ENCODE data around the gene FGF14.

FGF14 gene

GRCh38 chr13:102310691-102311418, 91.0 kb downstream of the FGF14 start:
- no peak for DNase-seq (ENCODE audit: low read depth)

DNA sequence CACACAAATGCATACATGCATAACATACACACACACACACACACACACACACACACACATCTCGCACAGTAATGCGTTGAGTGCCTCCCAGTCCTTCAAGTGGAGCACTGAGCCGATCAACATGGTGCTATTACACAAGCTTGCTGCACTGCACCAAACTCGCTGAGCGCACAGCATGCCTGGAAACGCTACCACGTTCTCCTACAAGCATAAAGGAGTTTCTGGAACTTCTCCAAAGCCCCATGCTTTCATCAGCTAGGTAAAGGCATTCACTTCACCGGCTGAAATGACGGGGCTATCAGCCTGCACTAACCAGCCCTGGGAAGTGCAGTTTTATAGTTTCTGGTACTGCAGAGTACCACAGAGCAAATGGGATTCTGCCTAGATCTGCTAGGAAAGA, 92.7 kb downstream of the FGF14 start:
- no peak for DNase-seq (ENCODE audit: low read depth)

GRCh38 chr13:102302534-102302933, 99.3 kb downstream of the FGF14 start:
- no peak for DNase-seq (ENCODE audit: low read depth)

DNA sequence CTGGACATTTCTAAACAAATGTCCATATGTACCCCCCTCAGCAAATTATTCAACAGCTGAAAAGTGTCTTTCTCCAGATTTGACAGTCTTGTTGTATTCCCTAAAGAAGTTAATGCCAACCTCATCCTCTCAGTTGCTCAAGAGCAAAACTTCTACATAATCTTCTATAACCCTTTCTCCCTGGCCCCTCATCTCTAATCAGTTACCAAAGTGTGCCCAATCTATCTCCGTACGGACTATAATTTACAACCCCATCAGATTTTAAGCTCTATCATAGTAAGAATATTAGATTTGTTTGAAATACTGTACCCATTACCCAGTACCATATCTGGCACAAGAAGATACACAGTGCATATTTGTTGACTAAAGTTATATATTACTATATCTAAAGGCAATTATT, 101.5 kb downstream of the FGF14 start:
- DNase-seq (ENCODE audit: low read depth): no peak

DNA sequence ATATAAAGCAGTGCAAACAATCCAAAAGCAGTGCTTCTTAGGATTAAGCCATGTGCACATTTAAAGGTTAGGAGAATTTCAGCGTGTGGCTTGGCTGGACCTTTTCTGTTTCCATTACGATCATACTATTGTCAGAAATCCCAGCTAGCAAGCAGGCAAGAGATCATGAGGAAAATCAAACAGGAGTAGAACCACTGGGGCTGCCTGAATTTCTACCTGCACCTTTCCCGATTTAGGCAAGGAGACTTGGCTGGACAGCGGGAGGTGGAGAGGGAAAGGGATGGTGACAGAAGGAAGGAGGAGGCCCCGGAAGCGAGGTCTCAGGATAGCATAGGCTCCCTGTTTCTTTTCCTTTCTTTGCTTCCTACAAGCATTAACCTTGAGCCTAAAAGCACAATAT, 102.5 kb downstream of the FGF14 start:
- no peak for DNase-seq (ENCODE audit: low read depth)

GRCh38 chr13:102298051-102298450, 103.8 kb downstream of the FGF14 start:
- DNase-seq (ENCODE audit: low read depth): no peak

GRCh38 chr13:102295316-102296048, 106.4 kb downstream of the FGF14 start:
- no peak for DNase-seq (ENCODE audit: low read depth)

DNA sequence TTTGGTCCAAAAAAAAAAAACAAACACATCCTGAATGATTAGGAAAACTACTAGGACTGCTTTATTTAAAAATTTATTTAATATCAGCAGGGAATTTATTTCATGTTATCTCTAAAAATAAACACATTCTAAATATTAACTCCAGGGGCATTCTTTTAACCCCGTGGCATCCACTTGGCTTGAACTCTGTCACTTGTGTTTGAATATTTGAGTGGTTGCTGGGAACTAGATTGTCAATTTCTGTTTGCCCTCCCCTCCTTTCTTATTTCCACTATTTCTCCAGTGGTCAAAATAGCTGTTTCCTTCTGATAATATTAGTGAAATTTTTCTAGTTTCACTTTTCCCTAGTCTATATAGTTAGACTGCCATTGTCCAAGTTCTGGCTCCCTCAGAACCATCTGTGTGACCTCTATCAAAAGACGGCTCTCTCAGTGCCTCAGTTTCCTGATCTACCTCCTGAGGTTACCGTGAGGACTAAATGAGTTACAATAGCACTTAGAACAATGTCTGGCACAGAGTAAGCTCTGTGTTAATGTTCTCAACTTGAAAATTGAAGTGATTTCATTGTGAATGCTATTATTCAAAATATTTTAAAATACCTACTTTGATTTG, 107.3 kb downstream of the FGF14 start:
- DNase-seq (ENCODE audit: low read depth): no peak

GRCh38 chr13:102293723-102294122, 108.1 kb downstream of the FGF14 start:
- no peak for DNase-seq (ENCODE audit: low read depth)

DNA sequence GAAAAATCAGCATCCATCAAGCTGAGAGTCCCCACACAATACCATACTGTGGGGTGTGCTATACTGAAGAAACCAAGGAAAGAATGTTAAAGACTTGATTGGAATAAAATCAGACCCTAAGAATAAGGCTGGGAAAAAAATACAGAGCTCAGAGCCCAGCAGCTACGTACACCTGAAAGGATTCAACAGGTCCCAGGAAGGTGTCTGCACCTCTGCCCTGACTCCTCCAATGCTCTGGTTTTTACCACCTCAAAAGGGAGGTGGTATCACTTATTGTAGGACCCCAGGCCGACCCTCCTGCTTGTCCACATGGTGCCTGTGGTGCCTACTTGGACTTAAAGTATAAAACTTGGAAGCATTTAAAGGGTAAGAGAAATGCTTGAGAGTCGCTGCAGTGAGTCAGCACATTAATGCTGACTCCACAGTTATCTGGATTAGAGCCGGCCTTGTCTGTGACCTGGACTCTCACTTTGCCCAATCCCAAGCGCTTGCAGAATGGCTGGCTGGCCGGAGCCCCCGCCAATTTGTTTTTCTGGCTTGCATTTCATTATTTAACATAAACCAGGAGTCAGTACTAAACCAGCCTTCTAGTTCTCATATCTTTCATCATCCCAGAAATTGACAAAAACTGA, 110.1 kb downstream of the FGF14 start:
- DNase-seq (ENCODE audit: low read depth): no peak

DNA sequence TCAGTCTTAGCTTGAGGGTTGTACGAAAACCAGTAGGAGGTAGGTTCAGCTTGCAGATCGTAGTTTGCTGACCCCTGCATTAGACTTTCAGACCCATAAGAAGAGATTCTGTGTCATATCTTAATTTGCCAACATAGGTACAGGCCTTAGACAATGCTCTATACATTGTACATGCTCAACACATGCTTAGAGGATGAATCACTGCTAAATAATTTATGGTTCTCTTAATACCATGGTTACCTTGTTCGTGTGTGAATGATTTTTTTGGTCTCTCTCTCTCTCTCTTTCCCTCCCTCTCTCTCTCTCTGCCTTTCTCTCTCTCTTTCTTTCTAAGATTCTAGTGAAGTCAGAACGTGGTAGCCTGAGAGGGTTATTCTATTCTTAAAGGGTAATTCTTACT, 112.2 kb downstream of the FGF14 start:
- DNase-seq (ENCODE audit: low read depth): no peak

DNA sequence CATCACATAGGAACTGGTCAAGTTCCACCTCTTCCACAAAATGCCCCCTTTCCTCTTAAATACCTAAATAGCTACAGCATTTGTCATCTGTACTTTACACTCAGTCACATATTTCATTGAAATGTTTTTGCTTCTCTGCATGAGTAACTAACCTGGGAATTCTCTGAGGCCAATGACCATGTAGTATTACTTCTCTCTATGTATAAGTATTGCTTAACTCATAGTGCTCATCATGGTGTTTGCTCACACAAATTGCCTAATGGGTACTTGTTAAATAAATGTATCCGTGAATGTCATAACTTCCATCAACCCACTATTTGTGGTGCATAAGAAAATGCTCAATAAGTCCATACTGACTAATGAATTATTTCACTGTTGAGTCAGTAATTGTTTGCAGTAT, 115.5 kb downstream of the FGF14 start:
- DNase-seq (ENCODE audit: low read depth): no peak

- no peak for DNase-seq (ENCODE audit: low read depth)
Measured at GRCh38 chr13:102280366-102280765, 121.5 kb downstream of the FGF14 start.

- DNase-seq (ENCODE audit: low read depth): no peak
Measured at GRCh38 chr13:102277286-102277685, 124.6 kb downstream of the FGF14 start.

DNA sequence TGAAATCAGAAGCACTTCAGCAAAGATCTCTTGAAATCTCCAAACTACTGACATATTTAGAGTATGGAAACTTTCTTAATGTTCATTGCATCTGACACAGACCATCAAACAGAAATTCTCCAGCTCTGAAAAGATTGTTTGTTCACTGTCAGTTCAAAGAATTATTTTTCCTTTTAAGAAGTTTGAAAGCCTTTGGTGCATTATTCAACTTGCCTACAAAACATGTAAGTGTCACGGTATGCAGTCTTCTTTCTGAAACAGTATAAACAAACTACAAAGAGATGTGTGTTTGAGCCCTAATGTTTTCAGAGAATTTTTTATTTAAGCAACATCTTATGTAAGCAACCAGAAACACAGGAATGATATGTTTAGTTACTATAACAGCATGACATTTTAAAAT, 125.4 kb downstream of the FGF14 start:
- no peak for DNase-seq (ENCODE audit: low read depth)

DNA sequence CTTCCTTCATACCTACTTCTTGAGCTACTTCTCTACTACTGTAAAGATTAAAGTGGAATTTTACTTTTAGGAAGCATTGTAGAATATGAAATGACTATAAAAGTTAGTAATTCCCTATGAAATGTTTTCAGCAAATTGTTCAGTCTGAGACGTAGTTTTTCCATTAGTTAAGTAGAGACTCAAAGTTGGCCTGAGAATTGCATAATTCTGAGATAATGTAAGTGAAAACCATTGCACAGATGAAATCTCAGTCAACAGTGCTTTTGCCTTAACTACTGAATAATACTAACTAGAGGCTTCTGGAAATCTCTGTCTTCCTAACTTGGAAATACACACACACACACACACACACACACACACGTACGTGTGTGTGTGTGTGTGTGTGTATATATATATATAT, 125.9 kb downstream of the FGF14 start:
- DNase-seq (ENCODE audit: low read depth): no peak

DNA sequence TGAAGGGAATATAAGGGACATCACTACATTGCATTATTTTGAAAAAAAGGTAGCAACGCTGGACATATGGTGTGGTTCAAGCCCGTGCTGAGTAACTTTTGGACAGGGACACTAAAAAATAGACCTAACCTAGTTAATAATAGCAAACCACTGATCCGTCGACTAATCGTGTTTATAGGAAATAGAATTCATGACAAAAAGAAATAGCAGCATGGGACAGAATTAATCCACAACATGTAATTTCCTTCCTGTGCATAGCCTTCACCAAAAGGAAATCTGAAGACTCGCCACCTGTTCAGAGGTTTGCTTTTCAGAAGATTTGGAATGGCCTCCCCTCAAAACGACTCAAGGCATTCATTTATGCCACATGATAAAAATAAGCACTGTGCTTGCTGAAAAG, 128.7 kb downstream of the FGF14 start:
- DNase-seq (ENCODE audit: low read depth): no peak

DNA sequence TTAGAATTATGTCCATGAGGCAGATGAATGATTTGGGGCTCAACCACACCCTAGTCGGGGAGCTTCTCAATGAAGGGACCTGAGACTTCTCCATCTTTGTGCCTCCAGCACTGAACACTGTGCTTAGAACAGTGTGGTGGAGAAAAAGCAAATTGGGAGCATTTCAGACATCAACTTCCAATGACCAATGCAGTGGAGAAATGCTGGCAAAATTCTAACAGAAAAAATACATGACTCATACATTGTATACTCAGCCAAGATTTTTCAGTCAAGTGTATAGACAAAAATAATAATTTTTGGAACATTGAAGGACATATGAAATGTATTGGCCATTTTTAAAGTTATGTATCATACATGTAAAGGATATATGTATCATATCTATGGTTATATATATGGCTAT, 134.7 kb downstream of the FGF14 start:
- DNase-seq (ENCODE audit: low read depth): no peak

DNA sequence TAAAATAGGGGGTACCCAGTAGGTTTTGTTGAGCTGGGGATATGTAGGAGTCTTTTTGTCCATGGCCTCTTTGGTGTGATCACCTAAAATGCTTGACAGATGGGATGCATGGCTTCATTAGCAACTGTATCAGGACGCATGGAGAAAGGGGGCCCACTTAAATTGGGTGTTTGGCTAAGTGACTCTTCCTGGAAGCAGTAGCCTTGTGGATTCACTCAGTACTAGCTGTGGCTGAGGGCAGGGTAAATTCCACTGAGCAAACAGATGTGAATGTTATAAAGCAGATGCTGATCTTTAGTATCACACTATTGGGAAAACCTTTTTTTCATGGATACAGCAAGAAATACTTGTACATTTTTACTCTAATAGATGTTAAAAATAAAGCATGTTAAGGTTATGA, 140.0 kb downstream of the FGF14 start:
- no peak for DNase-seq (ENCODE audit: low read depth)

DNA sequence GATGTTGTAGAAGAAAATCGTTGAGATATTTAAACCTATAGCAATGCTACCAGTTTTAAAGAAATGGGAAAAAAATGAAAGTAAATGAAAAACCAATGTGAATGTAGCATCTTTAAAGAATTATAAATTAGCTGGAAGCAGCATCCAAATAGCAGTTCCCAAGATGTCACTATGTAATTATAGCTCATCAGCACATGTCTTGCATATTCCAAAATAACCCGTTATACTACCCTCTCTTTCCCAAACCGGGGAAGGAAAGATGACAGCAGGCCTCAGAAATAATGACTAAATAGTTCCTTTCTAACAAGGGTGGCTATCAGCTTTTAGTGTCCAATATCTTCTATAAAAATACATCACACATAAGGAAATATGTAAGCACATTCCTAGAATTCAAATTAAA, 140.5 kb downstream of the FGF14 start:
- no peak for DNase-seq (ENCODE audit: low read depth)

DNA sequence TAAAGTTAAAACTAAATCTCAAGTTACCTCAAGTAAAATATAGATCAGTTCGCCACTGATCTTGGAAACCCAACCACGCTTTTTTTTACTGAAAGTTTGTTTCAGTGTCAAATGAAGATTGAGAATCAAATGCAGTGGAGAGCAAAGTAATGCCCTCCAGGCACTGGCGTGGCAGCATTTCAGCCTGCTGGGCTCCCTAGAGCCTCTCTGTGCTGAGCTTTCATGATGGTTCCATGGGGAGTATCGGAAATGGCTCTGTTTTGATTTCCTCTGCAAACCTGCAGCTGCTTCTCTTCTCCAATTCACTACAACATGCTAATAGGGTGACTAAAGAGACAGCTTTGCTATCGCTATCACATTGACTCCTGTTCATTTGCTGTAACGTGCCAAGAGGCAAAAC, 141.6 kb downstream of the FGF14 start:
- no peak for DNase-seq (ENCODE audit: low read depth)

GRCh38 chr13:102255409-102255808, 146.4 kb downstream of the FGF14 start:
- no peak for DNase-seq (ENCODE audit: low read depth)

DNA sequence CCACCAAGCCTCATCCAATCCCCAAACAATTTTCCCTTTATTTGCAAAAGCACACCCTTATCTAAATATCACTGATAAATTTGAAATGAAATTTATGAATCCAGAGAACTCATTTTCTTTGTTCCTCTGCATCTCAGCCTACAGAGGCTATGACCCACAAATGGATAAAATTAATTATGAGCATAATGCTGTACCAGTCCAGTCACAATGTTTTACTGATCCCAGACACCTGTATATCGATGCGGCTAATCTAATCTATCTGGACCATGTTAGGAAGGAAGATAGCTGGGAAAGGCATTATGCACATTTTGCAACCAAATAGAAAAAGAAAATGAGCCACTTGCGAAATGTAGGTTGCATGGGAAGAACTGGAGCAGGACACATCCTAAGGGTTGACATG, 150.0 kb downstream of the FGF14 start:
- no peak for DNase-seq (ENCODE audit: low read depth)
